DMS153 treated with DMSO at 0.1 percent for 48 hours (cell line): ENCODE measurements around the gene CDNF.
"Not testable (repeated sequence)": the region's sequence is repeated elsewhere in the genome, so short reads cannot be mapped to it uniquely, and the experiment has no call there.

ENCODE experiments used
- DNase-seq: peaks from one replicate; lab custom pipeline; 2025; ENCODE audit not compliant: unreplicated experiment; lab: John Stamatoyannopoulos, UW

CDNF gene

DNA sequence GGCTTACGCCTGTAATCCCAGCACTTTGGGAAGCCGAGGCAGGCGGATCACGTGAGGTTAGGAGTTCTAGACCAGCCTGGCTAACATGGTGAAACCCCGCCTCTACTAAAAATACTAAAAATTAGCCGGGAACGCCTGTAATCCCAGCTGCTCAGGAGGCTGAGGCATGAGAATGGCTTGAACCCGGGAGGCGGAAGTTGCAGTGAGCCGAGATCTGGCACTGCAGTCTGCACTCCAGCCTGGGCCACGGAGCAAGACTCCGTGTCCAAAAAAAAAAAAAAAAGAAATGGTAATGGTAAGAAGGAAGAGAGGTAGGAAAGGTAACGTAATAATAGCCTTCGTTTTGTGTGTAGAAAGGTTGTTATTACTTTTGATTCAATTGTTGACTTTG is 1.5 kb upstream of the CDNF start:
- DNase-seq: no peak

DNA sequence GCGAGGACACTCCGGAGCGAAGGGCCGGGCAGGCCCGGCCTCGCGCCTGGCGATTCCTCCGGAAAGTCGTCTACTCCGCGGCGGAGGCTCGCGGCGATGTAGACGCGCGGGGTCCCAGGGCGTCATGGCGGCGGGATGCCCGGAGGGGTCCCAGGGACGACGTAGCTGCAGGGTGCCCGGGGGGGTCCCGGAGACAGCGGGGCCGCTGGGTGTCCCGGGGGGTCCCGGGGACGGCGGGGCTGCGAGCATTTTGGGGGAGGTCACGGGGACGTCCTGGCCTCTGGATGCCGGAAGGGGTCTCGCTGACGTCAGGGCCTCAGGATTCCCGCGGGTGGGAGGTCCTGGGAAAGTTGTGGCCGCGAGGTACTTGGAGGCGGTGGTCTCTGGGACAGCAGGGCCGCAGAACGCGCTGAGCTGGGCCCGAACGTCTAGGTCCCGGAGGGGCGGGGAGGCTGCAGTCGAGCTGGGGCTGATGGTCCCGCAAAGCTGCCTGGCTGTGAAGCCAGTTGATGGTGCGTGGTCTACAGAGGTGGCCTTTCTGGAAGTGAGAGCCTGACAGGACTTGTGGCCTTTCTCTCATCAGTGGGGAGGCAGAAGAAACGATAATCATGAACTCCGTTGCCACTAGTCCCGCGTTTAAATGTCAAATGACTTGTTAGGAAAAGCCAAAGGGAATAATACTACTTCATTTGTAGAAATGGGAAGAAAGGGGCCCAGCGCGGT is 906 bp upstream of the CDNF start:
- no peak for DNase-seq

DNA sequence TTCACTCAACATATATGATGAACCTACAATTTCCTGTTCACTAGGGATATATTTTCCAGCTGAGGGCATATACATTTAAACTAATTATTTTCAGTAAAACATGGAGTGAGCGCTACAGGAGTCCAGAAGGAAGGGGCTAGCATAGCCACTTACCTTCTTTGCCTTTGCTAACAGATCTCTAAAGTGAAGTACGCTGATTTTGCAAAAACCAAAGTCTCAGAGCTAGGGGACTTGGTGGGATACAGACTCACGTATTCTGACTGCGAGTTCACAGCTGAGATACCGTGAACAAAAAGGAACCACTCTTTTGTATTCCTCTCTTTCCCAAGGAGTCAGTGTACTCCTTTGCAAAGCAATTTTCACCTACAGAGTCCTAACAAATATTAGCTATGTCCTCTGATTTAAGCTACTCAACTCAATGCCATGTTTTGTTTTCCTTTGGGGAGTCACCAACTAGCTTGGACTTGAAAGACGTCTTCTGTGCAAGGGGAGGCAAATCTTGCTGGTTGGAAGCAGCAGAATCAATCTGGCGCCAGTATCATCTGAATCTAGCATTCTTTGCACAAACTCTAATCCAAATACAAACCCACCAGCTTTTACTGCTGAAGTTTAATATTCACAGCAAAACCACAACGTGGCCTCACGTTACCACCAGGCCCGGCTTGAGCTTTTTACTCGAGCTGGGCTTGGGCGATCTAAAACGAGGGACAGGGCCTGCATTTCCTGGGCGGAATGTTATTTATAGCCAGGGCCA is 657 bp downstream of the CDNF start:
- no peak for DNase-seq

DNA sequence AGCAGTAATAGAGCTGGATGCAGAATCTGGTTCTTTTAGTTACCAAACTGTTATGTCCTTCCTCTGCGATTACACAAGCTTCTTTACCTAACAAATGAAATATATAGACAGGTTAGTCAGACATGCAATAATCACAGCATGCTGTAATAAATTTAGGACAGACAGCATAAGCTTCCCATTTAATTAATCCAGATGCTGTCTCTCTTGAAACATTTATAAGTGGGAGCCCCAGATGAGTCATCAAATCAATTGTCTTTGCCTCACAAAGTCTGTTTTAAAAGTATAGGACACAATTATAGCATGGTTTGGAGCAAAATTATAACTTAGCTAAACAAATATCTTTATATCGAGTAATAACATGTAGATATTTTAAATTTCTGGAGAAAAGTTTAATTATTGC is 1.6 kb downstream of the CDNF start:
- no peak for DNase-seq

GRCh38 chr10:14833106-14833505 is 4.7 kb downstream of the CDNF start:
- no peak for DNase-seq

- no peak for DNase-seq
Observed at GRCh38 chr10:14826076-14826829, 11.6 kb downstream of the CDNF start.

GRCh38 chr10:14823966-14824365 is 13.9 kb downstream of the CDNF start:
- no peak for DNase-seq

DNA sequence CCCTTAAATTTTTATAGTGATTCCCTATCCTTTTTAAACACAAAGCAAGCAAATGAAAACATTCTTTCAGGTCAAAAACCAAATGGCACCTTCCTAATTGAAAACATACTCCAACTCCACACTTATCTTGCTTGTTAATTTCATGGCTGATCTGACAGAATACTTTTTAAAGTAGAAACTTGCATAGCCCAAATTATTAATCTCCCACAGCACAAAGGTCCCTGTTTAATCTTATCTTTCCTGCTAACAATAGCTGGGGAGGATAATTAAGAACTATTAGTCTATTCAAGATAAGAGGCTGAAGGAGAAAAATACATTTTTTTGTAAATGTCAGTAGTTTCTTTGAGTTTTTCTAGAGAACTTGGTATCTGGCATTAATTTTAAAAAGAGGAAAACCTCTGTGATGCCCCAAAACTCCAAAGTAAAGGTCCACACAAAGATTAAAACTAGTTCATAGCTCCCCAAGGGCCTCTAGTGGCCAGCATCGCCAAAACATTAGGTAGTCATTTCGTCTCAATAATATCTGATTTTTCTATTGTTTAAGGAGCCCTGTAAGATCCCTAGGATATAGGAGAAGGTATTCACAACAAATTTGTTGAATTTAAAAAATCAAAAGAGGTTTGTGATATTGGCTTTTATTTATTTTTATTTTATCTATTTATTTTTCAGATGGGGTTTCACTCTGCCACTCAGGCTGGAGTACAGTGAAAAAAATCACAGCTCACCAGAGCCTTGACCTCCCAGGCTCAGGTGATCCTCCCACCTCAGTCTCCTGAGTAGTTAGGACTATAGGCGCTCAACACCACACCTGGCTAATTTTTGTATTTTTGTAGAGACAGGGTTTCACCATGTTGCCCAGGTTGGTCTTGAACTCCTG is 14.7 kb downstream of the CDNF start:
- DNase-seq: peak; percentile 2

GRCh38 chr10:14821635-14822375 is 16.0 kb downstream of the CDNF start:
- no peak for DNase-seq

DNA sequence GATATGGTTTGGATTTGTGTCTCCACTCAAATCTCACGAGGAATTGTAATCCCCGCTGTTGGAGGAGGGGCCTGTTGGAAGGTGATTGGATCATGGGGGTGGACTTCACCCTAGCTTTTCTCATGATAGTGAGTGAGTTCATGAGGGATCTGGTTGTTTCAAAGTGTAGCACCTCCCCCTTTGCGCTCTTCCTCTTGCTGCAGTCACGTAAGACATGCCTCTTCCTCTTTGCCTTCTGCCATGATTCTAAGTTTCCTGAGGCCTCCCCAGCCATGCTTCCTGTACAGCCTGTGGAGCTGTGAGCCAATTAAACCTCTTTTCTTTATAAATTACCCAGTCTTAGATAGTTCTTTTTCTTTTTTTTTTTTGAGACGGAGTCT is 17.1 kb downstream of the CDNF start:
- no peak for DNase-seq

GRCh38 chr10:14820010-14820774 is 17.6 kb downstream of the CDNF start:
- DNase-seq: no peak

DNA sequence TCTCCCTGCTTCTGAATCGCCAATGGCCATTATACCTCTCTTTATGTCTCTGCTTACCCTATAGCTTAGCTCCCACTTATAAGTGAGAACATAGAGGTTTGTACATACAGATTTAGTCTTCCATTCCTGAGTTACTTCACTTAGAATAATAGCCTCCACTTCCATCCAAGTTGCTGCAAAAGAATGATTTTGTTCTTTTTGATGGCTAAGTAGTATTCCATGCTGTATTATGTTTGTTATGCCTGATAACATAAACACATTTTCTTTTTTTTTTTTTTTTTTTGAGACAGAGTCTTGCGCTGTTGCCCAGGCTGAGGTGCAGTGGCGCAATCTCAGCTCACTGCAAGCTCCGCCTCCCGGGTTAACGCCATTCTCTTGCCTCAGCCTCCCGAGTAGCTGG is 21.1 kb downstream of the CDNF start:
- DNase-seq: not testable (repeated sequence)

DNA sequence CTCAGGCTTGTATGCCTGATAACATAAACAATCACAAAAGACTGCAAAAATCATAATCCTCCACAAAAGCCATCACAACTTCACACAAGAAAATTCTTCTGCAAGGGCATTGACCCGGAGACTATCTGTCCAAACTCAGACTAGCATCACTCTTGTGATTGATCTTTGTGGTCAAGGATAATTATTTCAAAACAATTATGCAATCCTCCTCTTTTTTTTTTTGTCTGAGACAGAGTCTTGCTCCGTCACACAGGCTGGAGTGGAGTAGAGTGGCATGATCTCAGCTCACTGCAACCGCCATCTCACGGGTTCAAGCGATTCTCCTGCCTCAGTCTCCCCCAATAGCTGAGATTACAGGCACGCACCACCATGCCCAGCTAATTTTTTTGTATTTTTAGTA is 22.2 kb downstream of the CDNF start:
- DNase-seq: no peak

GRCh38 chr10:14812271-14812670 is 25.6 kb downstream of the CDNF start:
- no peak for DNase-seq

DNA sequence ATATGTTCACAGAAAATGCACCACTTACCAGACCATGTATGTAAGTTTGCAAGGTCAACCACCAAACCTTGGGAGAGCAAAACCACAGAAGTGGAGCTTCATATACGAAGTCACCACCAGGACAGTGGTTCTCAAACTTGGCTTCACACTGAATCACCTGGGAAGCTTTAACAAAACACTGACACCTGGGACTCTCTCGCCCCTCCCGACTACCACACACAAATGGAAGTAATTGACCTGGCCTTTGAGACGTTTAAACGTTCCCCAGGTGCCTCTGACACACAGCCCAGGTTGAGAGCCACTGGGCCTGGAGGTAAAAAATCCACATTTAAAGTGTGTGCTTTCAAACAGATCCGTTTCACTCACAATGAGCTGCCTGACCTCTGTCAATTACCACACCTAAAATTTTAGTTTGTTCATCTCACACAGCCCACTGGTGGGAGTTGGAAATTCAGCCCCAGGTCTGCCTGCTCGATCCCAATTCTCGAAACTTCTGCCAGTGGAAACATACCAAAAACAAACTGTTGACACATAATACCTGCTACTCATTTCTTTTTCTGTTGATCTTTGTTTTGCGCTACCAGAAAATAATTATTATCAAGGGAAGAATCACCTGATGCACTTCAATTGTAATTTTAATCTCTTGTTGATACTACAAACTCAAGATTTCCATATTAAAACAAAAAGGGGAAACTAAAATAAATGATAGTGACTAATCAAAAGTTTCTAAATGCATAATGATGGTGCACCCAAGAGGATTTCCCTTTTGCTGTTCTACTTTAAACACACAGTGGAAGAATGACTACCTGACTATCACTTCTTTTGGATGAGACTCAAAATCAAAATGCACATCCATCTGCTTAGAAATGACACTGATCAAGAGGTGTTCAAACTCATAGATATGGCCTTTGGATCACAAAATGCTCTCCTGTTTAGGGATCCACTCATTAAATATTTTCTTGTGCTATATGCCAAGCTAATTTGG is 26.6 kb downstream of the CDNF start:
- DNase-seq: no peak

GRCh38 chr10:14806318-14806717 is 31.5 kb downstream of the CDNF start:
- no peak for DNase-seq

- DNase-seq: no peak
Observed at GRCh38 chr10:14803827-14804226, 34.0 kb downstream of the CDNF start.

DNA sequence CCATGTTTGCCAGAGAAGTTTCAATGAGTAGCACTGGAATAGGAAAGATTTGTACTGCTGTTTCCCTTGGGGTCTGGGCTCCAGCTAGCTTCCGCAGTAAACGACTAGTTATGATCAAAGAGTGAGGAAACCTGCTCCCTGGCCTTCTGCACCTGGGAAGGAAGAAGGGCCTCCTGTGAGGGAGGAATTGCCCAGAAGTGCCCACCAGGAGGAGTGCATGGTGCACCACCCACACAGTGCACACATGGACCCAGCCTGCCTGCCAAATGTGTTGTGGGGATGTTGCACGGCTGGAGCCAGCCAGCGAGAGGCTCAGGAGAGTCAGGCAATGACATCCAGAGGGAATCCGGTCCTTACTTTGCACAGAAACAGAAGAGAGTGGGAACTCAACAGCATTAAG is 36.1 kb downstream of the CDNF start:
- DNase-seq: no peak
